GM12878 (cell line): ENCODE measurements around the gene RMND1. TPM values are rescaled to one million over a fixed set of nuclear protein-coding genes. Genes with fewer than 3 reads are reported as not detected.

Source experiments
- ATAC-seq: fragments of 200-7000 bp; cut with Tn5 transposase; 3 replicates; pipeline ENCODE4 v1.9.1; 2020; ENCODE audit warnings: mild to moderate bottlenecking, moderate library complexity
- BruUV-seq: library from RNA; stranded (reverse); fragments of 400-500 nt; replicated peaks from 2 replicates; lab custom pipeline; 2021; lab: Mats Ljungman, UMichigan
- CTCF ChIA-PET: fragments of 300-600 bp; sonication (Branson Sonifier 250); formaldehyde crosslinking; extraction: SDS; loops from one replicate; lab custom pipeline; 2021; ENCODE audit warnings: inconsistent platforms; lab: Yijun Ruan, JAX
- POLR2A ChIA-PET: fragments of 350-600 bp; formaldehyde crosslinking; extraction: SDS; loops from one replicate; lab custom pipeline; 2021; ENCODE audit warnings: inconsistent platforms; lab: Charles Lee
- RAD21 ChIA-PET: fragments of 300-600 bp; sonication (Branson Sonifier 250); formaldehyde crosslinking; loops from one replicate; lab custom pipeline; 2023; ENCODE audit warnings: antibody characterized with exemption; ENCODE audit not compliant: unreplicated experiment; lab: Charles Lee
- SMC1A ChIA-PET: fragments of 300-600 bp; sonication (Branson Sonifier 250); formaldehyde crosslinking; loops from one replicate; lab custom pipeline; 2023; ENCODE audit not compliant: unreplicated experiment, uncharacterized antibody; lab: Charles Lee
- DNase-seq: peaks from one replicate; pipeline ENCODE4 v3.0.0-alpha.2; 2011; ENCODE audit warnings: low read depth, low spot score
- FAIRE-seq: peaks from 3 replicates; lab custom pipeline; 2011; peaks lifted over from hg19 to GRCh38; lab: Jason Lieb, UNC
- H2AFZ ChIP-seq: 2 replicates; pipeline ENCODE4 v1.6.0; 2011; ENCODE audit warnings: low read depth, low read length, control low read depth; ENCODE audit not compliant: control insufficient read depth
- H3K27ac ChIP-seq: 2 replicates; pipeline ENCODE4 v1.5.1; 2011; ENCODE audit warnings: control low read depth; ENCODE audit not compliant: control insufficient read depth, insufficient read depth
- H3K27me3 ChIP-seq, 2 experiments: replicated peaks in 1 of 2; 2 replicates each; pipeline versions ENCODE4 v1.6.0 to v1.6.1; 2011; ENCODE audit warnings: low read length in 1 of 2; ENCODE audit not compliant: control insufficient read depth in 2 of 2, insufficient read depth in 2 of 2
- H3K36me3 ChIP-seq, 2 experiments: 2 replicates each; pipeline ENCODE4 v1.5.1; 2011; ENCODE audit warnings: low read length in 1 of 2; ENCODE audit not compliant: control insufficient read depth in 2 of 2, insufficient read depth in 2 of 2
- H3K4me1 ChIP-seq: 2 replicates; pipeline ENCODE4 v1.6.1; 2011; ENCODE audit warnings: mild to moderate bottlenecking, low read length, moderate library complexity, mixed read lengths; ENCODE audit not compliant: control insufficient read depth, insufficient read depth
- H3K4me2 ChIP-seq: 2 replicates; pipeline ENCODE4 v1.6.0; 2011; ENCODE audit warnings: control low read depth; ENCODE audit not compliant: control insufficient read depth, insufficient read depth
- H3K4me3 ChIP-seq: fragments of 200-600 bp; sonication (generic); 2 replicates; pipeline ENCODE4 v1.5.1; 2016
- H3K79me2 ChIP-seq: 2 replicates; pipeline ENCODE4 v1.6.0; 2011; ENCODE audit warnings: low read length; ENCODE audit not compliant: control insufficient read depth, insufficient read depth
- H3K9ac ChIP-seq: 2 replicates; pipeline ENCODE4 v1.8.0; 2011; ENCODE audit warnings: low read length, control low read depth, mixed read lengths; ENCODE audit not compliant: control insufficient read depth, insufficient read depth
- H3K9me3 ChIP-seq: replicated peaks from 3 replicates; pipeline ENCODE4 v1.5.1; 2011; ENCODE audit warnings: mild to moderate bottlenecking, low read length; ENCODE audit not compliant: control insufficient read depth, insufficient read depth
- H4K20me1 ChIP-seq: 2 replicates; pipeline ENCODE4 v1.6.0; 2011; ENCODE audit not compliant: control insufficient read depth, insufficient read depth
- ETV6 ChIP-seq, 2 experiments: fragments of 450-650 bp in 1 of 2; IDR thresholded peaks in 1 of 2; conservative IDR thresholded peaks in 1 of 2; 2 replicates each; pipeline ENCODE4 v1.6.1; 2014; ENCODE audit warnings: antibody characterized with exemption in 1 of 2, borderline replicate concordance in 1 of 2, low read depth in 1 of 2, mild to moderate bottlenecking in 1 of 2, moderate library complexity in 1 of 2
- POLR2AphosphoS2 ChIP-seq: IDR thresholded peaks from 2 replicates; pipeline ENCODE4 v1.6.1; 2011; ENCODE audit warnings: low read depth, mild to moderate bottlenecking, low read length, improper control_type of control experiment, moderate library complexity
- POU2F2 ChIP-seq: IDR thresholded peaks from 3 replicates; pipeline ENCODE4 v1.6.1; 2011; ENCODE audit warnings: low read depth, mild to moderate bottlenecking, low read length, borderline replicate concordance
- WGBS: methylation state at CpG from one replicate; pipeline ENCODE4 v1.1.6; 2016; ENCODE audit warnings: low lambda C conversion rate; ENCODE audit not compliant: insufficient replicate concordance, insufficient coverage; ENCODE audit errors: missing lambda C conversion rate; 5-methylcytosine and 5-hydroxymethylcytosine counted together
- in situ Hi-C: fragments of 300-500 bp; cut with MboI; formaldehyde crosslinking; loops from 9 replicates; pipeline ENCODE4 v1.14.3; 2018; ENCODE audit warnings: mixed read lengths
- intact Hi-C: fragments of 100-400 bp; cut with micrococcal nuclease; formaldehyde crosslinking; loops from one replicate; pipeline ENCODE4 v1.14.2; 2022; ENCODE audit not compliant: unreplicated experiment
- polyA plus RNA-seq, 11 experiments: library from polyadenylated mRNA; depleted of rRNA in 4 of 11; unstranded in 6 of 11; stranded (reverse) in 5 of 11; fragments of >200 nt; fragmentation: Nextera tagmentation in 4 of 11; fragmentation: Illumina TruSeq in 1 of 11; extraction: Ambion mirVana in 4 of 11; extraction: Trizol in 1 of 11; gene quantifications; 1 replicate in 1 of 11; 2 replicates in 10 of 11; pipeline versions ENCODE4 v1.2.1 to v1.2.3, GENCODE V29; 2011 to 2016; ENCODE audit warnings: inconsistent platforms in 2 of 11, missing spikeins in 2 of 11, low read depth in 1 of 11
- total RNA-seq, 4 experiments: library from RNA; depleted of rRNA in 3 of 4; stranded (reverse); fragments of >200 nt in 3 of 4; fragmentation: Illumina TruSeq in 1 of 4; extraction: Trizol in 1 of 4; gene quantifications; 2 replicates each; pipeline versions ENCODE4 v1.2.1 to v1.2.3, GENCODE V29; 2013 to 2021
- TF ChIP-seq, protein P1 (sequence below): fragments of 450-650 bp; IDR thresholded peaks from 2 replicates; pipeline ENCODE4 v1.6.1; 2017; ENCODE audit warnings: mild to moderate bottlenecking, moderate library complexity

The RMND1 gene
- total and polyA plus RNA-seq, 10 of the 15 experiments (the other 5 are each of a cell fraction or from before 2014, with no cell fraction given), result 15.9 to 34.5 (median 21.4) TPM

GRCh38 chr6:151478670-151479069 lies 26.7 kb upstream of the RMND1 start:
- TF ChIP-seq ETV6 (conservative IDR thresholded peaks at IDR 0.05 in 1 of 2, IDR thresholded peaks at IDR 0.05 in 1 of 2; ENCODE audit: borderline replicate concordance in 1 of 2, low read depth in 1 of 2) (no peak), POLR2AphosphoS2 (no peak), POU2F2 (no peak)
- TF ChIP-seq, protein P1, sequence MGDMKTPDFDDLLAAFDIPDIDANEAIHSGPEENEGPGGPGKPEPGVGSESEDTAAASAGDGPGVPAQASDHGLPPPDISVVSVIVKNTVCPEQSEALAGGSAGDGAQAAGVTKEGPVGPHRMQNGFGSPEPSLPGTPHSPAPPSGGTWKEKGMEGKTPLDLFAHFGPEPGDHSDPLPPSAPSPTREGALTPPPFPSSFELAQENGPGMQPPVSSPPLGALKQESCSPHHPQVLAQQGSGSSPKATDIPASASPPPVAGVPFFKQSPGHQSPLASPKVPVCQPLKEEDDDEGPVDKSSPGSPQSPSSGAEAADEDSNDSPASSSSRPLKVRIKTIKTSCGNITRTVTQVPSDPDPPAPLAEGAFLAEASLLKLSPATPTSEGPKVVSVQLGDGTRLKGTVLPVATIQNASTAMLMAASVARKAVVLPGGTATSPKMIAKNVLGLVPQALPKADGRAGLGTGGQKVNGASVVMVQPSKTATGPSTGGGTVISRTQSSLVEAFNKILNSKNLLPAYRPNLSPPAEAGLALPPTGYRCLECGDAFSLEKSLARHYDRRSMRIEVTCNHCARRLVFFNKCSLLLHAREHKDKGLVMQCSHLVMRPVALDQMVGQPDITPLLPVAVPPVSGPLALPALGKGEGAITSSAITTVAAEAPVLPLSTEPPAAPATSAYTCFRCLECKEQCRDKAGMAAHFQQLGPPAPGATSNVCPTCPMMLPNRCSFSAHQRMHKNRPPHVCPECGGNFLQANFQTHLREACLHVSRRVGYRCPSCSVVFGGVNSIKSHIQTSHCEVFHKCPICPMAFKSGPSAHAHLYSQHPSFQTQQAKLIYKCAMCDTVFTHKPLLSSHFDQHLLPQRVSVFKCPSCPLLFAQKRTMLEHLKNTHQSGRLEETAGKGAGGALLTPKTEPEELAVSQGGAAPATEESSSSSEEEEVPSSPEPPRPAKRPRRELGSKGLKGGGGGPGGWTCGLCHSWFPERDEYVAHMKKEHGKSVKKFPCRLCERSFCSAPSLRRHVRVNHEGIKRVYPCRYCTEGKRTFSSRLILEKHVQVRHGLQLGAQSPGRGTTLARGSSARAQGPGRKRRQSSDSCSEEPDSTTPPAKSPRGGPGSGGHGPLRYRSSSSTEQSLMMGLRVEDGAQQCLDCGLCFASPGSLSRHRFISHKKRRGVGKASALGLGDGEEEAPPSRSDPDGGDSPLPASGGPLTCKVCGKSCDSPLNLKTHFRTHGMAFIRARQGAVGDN, result no peak
- 77% methylated on average over 6 of the region's 6 CpGs for WGBS
- Histone ChIP-seq H3K36me3 (no peaks in the 10 kb centered on the region), H2AFZ (no peak overlapping the region), H3K9me3 (no peaks in the 10 kb centered on the region; the same call in 2 of the 3 replicates), H4K20me1 (no peaks in the 10 kb centered on the region), H3K27me3 (no peaks in the 10 kb centered on the region), H3K79me2 (no peaks in the 10 kb centered on the region), H3K4me3 (no peak overlapping the region), H3K4me2 (no peak overlapping the region), H3K9ac (no peak overlapping the region), H3K27ac (no peak overlapping the region), H3K4me1 (no peaks in the 10 kb centered on the region; the same call in 1 of the 2 replicates)
- no peak for DNase-seq
- in situ Hi-C loops (no loop called here), intact Hi-C loops (loop anchor here (5.0 kb wide), 1 partner anchor 36 kb away; no protein-coding TSS in a partner anchor)
- ChIA-PET CTCF (interaction anchor here (0.7 to 3.7 kb wide), 4 partner anchors 9 to 154 kb away, joined by 3 to 18 read pairs (median 4); no protein-coding TSS in a partner anchor), POLR2A (interaction anchor here (1.5 kb wide), 1 partner anchor 10 kb away, joined by 4 read pairs; no protein-coding TSS in a partner anchor), SMC1A (interaction anchor here (1.2 to 1.3 kb wide), 2 partner anchors 37 to 38 kb away, joined by 3 read pairs; no protein-coding TSS in a partner anchor), RAD21 (no interaction called here)
- no peak for ATAC-seq
- FAIRE-seq, result no peak
- BruUV-seq, result no TSS peak
